NCI-H510A (cell line): Measurements from ENCODE around the gene WIZ.
"Not testable (repeated sequence)": the region's sequence is repeated elsewhere in the genome, so short reads cannot be mapped to it uniquely, and the experiment has no call there.

Experiments used
- DNase-seq: peaks from one replicate; lab custom pipeline; 2025; lab: John Stamatoyannopoulos, UW

WIZ gene

DNA sequence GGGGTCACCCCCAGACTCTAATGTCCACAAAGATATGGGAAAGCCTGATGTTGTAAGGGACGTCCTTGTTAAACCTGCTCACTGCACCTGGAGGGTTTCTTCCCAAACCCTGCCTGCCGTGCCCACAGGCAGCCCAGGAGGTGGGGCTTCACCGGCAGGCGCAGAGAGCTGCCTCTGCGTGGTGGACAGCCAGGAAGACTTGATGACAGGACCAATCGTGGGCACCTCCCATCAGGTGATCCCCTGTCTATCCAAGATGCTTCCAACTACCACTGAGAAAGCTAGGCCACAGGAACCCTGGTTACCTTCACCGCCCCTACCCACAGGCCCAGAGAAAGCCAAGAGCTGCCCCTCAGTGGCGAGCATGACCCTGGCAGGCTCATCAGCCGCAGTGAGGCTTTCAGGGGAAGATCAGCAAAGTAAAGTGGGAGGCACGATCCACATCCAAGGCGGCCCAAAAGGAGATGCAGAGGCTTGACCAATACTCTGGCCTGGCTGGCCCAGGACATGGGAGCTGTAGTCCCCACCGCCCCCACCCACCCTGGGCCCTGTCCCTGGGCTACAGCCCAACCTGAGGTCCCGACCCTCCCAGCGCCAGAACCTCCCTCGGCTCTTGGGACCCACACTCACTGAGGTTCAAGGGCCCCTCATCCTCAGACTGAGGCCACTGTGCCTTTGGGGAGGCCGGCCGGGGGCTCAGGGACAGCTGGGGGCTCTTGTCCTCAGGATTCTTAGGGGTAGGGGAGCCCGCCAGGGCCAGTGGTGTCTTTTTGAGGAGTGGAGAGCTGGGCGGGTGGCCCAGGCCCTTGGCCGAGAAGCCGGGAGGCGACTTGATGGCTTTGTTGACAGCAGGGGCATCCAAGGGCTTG is 20.6 kb downstream of the WIZ start:
- DNase-seq: no peak

DNA sequence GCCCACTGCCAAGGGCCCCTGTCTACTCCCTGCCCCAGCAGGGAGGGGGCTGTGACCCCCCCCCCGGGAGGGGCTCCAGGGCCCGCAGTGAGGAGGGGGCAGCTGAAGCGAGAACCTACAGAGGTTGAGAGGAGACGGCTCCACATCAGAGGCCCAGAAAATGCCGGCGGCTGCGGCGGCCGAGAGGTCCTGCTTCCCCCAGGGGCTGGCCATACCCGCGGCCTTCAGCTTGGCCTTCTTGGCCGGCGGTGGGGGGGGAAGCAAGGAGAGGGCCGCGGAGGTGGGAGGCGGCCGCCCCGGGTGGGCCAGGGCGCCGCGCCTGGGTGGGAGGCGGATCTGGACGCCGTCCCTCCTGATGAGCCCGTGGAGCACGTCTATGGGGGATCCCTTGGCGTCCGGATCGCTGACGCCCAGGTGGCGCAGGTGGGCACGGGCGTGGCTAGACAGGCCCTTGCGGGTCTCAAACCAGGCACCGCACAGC is 21.7 kb downstream of the WIZ start:
- no peak for DNase-seq

DNA sequence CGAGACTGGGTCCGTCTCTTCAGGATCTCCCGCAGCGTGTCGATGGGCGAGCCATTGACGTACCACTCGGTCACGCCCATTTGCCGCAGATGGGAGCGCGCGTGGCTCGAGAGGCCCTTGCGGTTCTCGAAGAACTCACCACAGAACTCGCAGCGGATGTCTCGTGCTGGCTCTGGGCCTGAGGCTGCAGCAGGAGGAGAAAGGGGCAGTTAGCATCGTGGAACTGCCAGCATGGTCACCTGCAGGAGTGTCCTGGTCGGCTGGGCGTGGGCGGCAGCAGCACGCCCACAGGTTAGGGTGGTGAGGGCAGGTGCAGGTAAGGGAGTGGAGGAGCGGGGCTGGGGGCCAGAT is 22.4 kb downstream of the WIZ start:
- no peak for DNase-seq

DNA sequence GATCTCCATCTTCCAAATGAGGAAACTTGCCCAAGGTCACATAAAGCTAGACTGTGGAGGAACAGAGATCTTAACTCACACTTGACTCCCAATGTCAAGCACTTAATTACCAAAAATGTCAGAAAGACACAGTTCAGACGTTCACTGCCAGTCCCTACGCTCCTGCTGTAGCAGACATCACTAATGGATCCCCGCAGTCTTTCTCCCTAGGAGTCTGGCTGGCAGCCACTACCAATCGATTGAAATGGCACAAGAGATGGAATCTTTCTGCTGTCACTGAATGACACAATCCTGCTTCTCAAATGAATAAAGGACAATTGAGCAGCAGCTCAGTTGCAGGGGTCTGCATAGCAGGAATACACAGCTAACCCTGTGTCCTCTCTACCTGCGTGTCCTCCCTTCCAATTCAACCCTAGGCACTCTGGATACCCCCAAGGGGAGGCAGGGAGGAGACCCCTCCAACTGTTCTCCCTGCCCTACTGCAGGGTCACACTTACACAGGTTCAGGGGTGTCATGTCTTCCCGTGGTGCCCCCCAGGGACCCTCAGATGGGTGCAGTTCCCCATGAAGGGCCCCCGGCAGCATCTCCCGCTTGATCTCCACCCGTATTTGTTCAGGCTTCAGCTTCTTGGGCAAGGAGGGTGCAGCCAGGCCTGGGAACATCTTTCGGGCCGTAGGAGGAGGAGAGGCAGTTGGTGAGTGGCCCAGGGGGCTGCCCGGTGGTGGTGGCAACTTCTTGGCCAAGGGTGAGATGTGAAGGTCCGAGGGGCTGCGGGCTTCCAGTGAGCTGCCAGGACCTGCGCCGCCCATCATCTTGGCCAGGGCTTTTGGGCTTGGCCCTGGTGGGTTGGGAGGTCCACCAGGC is 23.0 kb downstream of the WIZ start:
- DNase-seq: no peak

DNA sequence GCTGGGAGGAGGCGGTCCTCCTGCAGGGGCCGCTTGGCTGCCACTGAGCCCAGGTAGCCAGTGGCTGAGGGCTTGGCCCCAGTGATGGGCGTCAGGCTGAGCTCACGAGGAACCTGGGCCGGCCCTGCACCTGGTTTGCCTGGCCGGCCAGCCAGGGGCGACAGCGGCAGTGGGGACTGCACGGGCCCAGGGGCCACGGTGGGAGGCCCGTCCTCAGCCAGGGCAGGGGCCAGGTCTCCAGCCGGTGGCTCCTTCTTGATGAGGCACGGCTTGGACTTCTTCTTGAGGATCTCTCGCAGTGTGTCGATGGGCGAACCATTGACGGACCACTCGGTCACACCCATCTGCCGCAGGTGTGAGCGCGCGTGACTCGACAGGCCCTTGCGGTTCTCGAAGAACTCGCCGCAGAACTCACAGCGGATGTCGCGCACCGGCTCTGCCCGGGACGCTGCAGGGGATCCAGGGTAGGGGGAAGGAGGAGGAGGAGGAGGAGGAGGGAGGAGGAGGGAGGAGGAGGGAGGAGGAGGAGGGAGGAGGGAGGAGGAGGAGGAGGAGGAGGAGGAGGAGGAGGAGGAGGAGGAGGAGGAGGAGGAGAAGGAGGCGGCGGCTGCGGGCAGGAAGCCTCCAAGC is 24.3 kb downstream of the WIZ start:
- DNase-seq: no peak

DNA sequence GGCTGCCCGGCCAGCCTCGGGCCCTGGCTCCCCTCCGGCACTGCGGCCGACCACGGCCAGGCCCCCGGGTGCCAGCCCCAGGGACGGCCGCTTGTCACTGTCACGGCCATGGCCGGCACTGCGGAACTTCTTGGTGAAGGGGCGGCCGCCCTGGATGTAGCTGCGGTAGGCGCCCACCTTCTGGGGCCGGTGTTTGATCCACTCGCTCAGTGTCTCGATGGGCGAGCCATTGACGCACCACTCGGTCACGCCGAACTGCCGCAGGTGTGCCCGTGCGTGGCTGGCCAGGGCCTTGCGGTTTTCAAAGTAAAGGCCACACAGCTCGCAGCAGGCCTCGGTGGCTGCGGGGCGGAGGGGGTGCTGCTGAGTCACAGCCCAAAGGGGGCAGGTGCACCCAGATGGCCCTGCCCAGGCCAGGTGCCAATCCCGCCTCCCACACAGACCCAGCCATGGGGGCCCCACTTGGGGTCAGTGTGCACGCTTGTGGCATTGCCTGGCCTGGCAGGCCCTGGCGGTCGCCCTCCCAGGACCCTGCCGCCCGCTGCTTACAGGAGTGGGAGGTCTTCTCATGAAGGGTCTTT is 25.0 kb downstream of the WIZ start:
- no peak for DNase-seq

DNA sequence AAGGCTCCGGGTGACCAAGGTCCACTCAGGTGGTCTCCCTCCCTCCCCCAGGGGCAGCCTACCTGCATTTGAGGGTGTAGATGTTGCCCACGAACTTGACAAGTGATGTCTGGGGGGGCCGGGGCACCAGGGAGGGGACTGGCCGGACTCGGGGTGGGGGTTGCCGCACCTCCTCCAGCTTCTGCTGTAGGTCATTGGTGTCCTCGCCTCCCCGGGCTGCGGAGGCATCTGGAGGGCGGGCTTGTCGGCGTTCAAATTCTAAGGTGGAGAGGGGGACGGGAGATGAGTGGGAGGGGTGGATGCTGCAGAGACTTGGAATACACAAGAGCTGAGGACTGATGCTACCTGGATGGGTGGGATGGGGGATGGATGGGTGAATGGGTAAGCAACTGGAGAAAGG is 25.6 kb downstream of the WIZ start:
- DNase-seq: no peak

DNA sequence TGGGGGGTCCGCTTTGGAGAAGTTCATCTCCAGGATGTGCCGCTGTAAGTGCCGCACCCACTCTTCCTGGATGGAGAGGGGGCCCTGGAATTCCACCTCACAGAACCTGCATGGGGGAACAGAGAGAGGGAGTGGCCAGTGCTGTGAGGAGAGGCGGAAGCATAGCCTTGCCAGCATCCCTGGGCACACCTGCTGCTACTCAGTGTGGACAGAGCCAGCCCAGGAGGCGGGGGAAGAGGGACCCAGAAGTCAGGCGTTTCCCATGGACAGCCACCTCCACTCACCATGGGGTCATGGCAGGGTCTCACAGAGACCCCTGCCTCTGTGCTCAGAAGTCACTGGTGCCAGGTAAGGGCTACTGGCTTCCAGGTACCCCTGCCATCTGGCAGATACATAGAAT is 26.6 kb downstream of the WIZ start:
- DNase-seq: no peak

DNA sequence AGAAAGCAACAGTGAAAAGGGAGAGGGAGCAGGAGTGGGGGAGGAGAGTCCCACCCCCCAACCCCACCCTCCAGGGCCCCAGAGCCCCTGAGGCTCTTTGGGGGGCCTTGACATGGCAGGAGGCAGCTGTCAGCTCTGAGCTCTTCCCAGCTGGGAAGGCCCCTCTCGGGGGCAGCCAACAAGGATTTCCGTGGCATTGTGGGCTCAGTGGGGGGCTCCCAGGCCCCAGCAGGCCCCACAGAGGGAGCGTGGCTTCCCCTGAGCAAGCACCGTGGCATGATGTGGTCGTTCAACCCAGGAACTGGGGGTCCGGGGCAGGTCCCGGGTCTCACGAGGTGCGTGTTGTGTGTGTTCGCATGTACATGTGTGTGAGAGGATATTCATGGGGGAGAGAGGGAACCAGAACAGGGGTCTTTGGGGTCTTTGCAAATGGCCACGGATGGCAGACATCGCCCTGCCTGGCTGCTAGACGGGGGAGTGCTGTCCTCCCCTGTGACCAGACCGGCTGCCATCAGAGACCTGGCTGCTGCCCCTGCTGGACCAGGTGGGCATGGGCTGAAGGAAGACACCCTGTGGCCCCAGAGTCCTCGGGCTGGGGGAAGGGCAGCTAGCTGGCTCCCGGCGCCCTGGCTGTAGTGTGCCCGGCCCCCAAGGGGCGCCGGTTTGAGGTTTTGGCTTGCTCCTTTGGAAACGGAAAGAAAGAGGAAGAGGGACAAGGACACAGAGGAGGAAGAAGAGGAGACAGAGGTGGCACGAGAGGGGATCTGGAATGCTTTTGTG is 27.3 kb downstream of the WIZ start:
- DNase-seq: no peak

DNA sequence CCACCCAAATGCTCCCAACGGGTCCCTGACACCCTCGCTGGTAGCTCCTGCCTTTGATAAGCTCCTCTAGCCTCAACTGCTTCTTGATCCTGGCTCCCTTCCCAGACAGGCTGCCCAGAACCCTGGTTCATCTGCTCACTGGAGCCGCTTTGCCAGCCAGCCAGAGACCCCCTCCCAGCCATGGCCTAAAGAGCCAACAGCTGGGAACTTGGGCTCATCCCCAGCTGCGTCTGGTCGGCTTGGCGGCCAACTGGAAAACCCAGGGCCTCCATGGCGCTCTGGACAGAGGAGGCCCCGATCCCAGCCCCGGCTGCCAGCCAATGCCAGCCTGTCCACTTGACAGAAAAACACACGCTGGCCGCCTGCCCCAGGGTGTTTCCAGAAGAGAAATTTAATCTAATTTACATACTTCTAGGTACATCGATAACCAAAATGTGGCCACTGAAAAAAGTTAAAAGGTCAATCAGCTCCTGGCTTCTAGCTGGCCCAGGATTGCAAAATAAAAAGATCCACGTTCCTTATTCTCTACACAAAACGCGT is 28.0 kb downstream of the WIZ start:
- DNase-seq: no peak

DNA sequence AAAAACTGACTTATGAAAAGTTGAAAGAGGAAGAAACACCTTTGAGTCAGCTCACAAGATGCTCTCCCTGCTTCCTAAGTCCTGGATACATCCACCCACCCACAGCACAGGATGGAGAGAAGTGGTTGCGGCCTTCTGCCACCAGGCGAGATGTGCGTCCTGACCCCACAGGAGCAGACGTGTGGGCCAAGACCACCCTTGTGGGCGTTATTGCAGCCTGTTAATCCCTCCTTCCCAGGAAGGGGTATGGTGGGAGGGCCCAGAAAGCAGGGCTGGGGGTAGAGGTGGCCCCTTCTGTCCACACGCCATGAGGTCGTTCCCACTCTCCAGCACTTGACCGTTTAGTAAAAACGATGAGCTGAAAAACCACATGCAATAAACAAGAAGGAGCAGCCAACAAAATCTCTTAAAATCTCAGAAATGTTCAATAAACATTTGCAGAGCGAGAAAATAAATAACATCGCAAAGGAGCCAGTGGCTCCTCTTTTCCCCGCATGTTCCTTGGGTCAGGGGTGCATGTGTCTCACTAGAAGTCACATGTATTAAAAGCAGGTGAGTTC is 28.5 kb downstream of the WIZ start:
- no peak for DNase-seq

DNA sequence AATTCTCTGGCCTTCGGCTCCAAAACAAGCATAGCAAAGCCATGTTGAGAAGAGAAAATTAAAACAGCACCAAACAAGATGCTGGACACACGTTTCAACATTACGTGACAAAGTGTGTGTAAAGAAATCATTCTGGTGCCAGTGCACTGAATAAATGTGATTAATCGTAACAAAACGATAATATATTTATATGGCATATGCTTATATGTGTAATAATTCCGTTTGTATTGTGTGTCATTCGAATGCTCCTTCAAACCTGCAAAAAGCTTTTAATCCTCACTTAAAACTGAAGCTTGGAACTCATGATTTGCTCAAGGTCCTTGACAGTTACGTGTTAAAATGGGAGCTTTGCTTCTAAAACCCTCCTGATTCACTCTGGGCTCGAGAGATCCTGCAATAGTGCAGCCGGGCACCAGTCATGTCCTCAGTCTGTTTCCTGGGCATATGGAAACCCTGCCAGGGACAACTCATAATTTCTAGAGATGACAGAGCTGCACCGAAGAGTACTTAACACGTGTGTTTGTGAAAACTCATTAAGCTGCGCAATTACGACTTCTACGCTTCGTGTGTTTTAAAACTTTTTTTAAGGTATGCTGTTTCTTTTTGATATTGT is 30.2 kb downstream of the WIZ start:
- DNase-seq: no peak

DNA sequence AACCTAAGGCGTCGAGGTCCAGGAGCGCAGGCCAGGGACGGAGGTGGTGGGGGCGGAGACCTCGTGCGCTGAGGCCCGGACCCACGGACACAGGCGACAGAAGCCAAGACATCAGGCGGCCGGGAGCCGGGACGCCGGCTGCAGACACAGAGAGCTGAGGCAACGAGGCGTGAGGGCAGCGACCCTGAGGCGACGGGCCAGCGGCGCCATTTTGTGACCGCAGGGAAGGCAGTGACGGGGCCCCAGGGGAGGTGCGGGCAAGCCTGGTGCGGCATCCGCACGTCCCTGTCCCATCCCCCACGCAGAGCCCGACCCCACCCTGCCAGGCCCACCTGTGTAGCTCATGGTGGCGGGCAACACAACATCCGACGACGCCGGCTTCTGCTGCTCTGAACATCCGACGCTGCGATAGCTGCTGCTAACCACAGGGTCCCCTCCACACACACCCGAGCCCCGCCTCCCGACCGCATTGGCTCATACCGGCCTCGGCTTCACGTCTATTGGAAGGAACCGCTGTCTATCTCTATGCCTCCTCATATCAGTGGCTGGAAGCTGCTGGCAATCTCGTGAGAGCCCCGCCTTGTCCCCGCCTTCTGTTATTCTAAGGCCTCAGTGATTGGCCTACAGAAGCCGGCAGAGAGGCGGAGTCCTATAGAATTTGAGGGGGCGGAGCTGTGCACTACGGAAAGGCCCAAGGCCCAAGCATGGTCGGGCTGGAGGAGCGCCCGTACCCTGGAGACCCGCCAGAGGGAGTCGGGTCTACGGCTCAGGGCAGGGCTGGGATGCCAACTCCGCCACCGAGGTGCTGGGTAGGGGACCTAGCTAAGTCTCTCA is 31.0 kb downstream of the WIZ start, which contains the start of gene AKAP8L:
AKAP8L (minus strand) TSS at position 410 of the 834 bp plus-strand sequence; CDS start at position 345, 65 bp downstream.
- DNase-seq: peak; percentile 99

DNA sequence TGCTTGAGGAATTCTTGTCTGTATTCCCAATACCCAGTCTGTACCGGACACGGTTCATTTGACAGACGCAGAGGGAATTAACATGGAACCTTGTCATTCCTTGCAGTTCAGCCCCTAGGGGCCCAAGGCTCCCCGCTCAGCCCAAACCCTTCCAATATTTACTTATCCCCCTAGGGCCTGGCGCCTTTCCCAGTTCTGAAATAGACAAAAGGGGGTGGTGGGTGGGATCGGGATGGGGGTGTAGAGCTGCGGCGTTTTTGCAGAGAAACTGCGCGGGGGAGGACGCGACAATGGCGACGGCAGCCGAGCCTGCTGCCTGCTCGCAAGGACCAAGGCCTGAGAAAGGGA is 31.6 kb downstream of the WIZ start:
- no peak for DNase-seq

DNA sequence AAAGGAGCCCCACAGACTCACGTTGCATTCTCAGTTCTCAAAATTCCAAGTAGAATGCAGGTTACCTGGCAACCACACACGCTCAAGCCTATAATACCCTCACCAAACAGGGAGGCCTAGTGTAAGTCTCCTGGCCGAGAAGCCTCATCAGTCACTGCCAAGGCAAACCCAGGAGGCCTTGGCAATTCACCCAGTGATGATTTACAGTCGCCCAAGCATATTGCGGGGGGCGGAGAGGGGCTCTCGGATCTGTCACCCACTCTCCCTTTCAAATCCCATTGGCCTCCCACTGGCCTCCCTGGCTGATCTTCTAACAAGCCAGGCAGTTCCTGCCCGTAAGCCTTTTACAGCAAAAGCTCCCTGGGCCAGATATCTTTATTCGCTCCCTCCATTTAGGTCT is 32.1 kb downstream of the WIZ start:
- no peak for DNase-seq

DNA sequence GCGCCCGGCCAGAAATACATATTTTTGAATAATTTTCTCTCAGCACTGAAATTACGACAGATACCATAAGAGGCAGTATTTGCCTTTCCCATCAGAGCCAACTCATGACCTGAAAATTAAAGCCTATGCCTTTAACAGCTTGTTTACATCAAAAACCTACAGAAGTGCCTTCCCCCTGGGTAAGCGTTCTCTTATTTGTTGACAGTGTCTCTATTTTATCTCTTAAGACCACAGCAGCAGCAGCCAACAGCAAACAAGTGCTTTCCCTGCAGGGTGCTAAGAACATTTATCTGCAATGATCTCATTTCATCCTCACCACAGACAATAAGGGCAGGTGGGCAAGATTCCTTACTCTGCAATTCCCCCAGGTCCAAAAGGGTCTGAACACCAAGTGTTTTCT is 36.9 kb downstream of the WIZ start:
- no peak for DNase-seq

DNA sequence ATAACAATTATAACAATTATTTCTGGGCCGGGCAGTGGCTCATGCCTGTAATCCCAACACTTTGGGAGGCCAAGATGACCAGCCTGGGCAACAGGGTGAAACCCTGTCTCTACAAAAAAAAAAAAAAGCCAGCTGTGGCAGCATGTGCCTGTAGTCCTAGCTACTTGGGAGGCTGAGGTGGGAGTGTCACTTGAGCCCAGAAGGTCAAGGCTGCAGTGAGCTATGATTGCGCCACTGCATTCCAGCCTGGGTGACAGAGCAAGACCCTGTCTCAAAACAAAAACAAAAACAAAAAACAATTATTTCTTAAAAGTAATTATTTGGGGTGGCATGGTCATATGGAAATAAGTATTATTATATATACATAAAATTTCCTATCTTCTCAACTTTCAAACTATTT is 38.4 kb downstream of the WIZ start:
- not testable (repeated sequence) for DNase-seq

DNA sequence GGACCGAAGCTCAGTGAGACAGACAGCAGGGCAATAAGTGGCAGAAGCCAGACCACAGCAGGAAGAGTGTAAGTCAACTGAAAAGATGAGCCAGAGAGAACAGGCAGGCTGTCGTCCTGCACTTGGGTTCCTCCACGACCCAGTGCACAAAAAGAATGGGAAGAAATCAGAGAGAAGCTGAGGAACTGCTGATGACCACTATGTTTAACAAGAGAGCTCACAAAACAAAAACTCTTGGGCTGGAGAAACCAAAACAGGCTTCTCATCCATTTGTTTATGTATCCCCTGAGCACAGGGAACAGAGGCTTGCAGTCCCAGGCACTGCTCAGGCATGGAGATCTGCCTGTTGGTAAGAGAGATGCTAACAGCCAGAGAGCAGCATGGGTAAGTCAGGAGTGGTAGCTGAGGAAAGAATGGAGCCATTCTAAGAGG is 45.0 kb downstream of the WIZ start:
- DNase-seq: no peak

DNA sequence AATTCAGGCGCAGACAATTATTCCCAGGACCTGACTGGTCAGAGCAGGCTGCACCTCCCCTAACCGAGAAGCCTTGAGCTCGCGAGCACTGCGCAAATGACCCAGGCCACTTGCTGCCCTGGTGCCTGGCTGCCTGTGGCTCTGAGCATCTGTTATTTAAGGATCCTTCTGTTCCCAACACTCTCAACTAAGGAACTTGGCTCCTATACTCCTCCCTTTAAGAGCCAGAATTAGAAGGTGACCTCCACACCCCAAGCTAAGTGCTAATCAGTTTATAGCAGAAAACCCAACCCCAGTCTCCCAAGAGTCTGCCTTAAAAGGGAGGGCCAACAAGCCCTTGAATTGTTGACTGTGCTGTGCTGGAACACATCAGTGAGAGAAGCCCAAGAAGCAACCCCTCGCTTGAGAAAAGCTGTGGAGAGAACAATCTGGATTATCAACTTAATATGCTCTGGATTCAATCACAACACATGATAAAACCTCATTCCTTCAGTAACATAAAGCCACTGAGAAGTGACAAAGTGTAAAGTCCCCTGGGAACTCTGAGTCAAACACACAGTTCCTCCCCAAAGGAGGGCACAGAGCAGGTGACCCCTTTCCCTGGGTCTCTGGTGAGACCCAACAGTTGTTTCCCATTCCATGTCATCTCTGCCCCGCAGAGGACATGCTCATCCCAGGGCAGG is 45.5 kb downstream of the WIZ start:
- DNase-seq: no peak
